Chondrocyte (in vitro differentiated cells): ENCODE measurements around the gene CALN1. TPM values are rescaled to one million over a fixed set of nuclear protein-coding genes. Genes with fewer than 3 reads are reported as not detected.

Experiments
- DNase-seq: peaks from one replicate; pipeline ENCODE4 v3.0.0; 2021; ENCODE audit warnings: mixed read lengths, low spot score
- H3K27ac Mint-ChIP-seq: one replicate; pipeline ENCODE4 v1.8.0; 2021; ENCODE audit warnings: mild to moderate bottlenecking, moderate library complexity, mixed read lengths; ENCODE audit not compliant: unreplicated experiment
- H3K27me3 Mint-ChIP-seq: 2 replicates; pipeline ENCODE4 v1.8.0; 2021; ENCODE audit warnings: low read depth, mixed read lengths
- H3K36me3 Mint-ChIP-seq: 2 replicates; pipeline ENCODE4 v1.8.0; 2021; ENCODE audit warnings: low read depth, mixed read lengths
- H3K4me1 Mint-ChIP-seq: 2 replicates; pipeline ENCODE4 v1.8.0; 2021; ENCODE audit warnings: low read depth, mild to moderate bottlenecking, mixed read lengths
- H3K4me3 Mint-ChIP-seq: one replicate; pipeline ENCODE4 v1.8.0; 2021; ENCODE audit warnings: mild to moderate bottlenecking, moderate library complexity, mixed read lengths; ENCODE audit not compliant: unreplicated experiment
- H3K9me3 Mint-ChIP-seq: 2 replicates; pipeline ENCODE4 v1.8.0; 2021; ENCODE audit warnings: low read depth, mixed read lengths
- CTCF ChIP-seq: fragments of 200-600 bp; sonication (generic); IDR thresholded peaks from 2 replicates; pipeline ENCODE4 v1.5.0; 2021; ENCODE audit warnings: antibody characterized with exemption, mild to moderate bottlenecking, moderate library complexity
- total RNA-seq: library from RNA; stranded (reverse); gene quantifications from 3 replicates; pipeline ENCODE4 v1.2.1, GENCODE V29; 2021

CALN1 gene
- total RNA-seq, 1 donor from 2014 or later: not detected

DNA sequence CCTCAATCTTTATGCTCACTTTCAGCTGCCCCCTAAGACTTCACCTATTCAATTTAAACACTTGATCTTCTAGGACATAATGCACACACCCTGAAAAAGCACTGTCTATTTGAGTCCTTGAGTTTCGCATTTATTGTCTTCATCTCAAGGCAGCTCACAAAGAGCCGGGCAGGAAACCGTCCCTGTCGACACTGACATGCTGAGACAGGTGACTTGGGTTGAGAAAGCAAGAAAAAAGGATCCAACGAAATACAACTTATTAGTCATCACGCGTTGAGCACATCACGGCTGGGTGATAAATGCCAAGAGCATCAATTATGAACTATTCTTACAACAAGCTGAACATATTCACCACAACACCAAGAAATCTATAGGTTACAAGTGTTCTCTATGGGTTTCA is 91.1 kb downstream of the CALN1 start:
- Mint-ChIP-seq H3K27me3 (peaks cover 20% of the 10 kb centered on the region), H3K4me1 (no peaks in the 10 kb centered on the region), H3K9me3 (peaks cover 5% of the 10 kb centered on the region), H3K27ac (no peak overlapping the region), H3K36me3 (no peaks in the 10 kb centered on the region), H3K4me3 (no peak overlapping the region)
- TF ChIP-seq CTCF: no peak
- no peak for DNase-seq

DNA sequence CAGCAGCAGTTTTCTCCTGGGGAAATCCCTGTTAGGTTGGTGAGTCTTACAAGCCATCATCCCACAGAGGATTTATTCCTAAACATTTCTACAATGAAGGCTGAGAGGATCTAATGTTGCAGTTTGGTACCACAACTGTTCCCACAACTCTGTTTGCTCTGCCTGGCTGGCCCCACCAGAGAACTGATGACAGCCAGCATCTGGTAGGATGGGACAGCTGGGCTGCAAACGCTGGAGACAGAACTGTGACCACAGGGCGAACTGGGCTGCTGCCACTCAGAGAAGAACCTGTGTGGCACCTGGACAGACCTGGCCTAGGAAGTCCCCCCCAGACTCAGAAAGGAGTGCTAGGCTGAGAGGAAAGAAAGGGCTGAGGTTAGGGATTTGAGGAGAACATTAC is 94.8 kb downstream of the CALN1 start:
- Mint-ChIP-seq H3K36me3 (no peaks in the 10 kb centered on the region), H3K4me3 (no peak overlapping the region), H3K27ac (no peak overlapping the region), H3K4me1 (no peaks in the 10 kb centered on the region), H3K27me3 (peaks cover 19% of the 10 kb centered on the region), H3K9me3 (peaks cover 5% of the 10 kb centered on the region)
- TF ChIP-seq CTCF: no peak
- no peak for DNase-seq

DNA sequence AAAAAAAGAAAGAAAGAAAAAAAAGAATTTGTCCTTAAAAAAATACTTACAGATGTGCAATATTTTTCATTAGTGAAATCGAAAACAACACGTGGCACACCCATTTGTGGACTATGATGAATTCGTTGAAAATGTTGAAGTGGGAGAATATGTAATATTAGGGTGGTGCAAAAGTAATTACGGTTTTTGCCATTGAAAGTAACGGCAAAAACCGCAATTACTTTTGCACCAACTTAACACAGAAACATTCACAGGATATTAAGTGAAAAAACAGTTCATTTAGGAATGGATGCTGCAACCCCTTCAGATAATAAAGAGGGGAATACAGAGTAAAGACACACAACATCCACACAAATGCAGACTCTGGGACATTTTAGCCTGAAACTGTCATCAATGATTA is 96.0 kb downstream of the CALN1 start:
- Mint-ChIP-seq H3K27me3 (peaks cover 18% of the 10 kb centered on the region), H3K36me3 (no peaks in the 10 kb centered on the region), H3K4me1 (no peaks in the 10 kb centered on the region), H3K4me3 (no peak overlapping the region), H3K9me3 (peaks cover 5% of the 10 kb centered on the region), H3K27ac (no peak overlapping the region)
- no peak for DNase-seq
- no peak for TF ChIP-seq CTCF

DNA sequence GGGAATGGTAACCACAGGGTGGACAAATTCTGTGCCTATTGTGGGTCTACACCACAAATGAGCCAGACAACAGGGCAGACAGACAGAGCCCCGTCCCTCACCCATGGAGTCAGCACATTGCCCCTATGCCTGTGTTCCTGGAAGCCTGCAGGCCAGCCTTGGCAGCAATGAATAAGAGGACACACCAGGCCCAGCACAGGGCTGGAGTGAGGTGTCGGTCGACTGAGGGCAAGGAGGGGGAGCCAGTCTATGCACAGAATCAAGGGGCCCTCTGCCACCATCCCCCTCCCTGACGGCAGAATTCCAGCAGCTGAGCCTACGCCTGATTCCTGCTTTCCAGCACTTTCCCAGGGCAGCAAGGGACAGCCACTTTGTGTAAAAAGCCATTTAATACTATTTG is 98.2 kb downstream of the CALN1 start:
- peaks cover 17% of the 10 kb centered on the region for H3K27me3 Mint-ChIP-seq
- peaks cover 2% of the 10 kb centered on the region for H3K9me3 Mint-ChIP-seq
- DNase-seq: no peak
- no peaks in the 10 kb centered on the region for H3K4me1 Mint-ChIP-seq
- no peak overlapping the region for H3K4me3 Mint-ChIP-seq
- TF ChIP-seq CTCF: no peak
- H3K36me3 Mint-ChIP-seq: no peaks in the 10 kb centered on the region
- no peak overlapping the region for H3K27ac Mint-ChIP-seq

- Mint-ChIP-seq H3K27me3 (peaks cover 19% of the 10 kb centered on the region), H3K4me1 (no peaks in the 10 kb centered on the region)
- no peak for DNase-seq
Measured at GRCh38 chr7:72310301-72310700, 101.8 kb downstream of the CALN1 start.

More at GRCh38 chr7:72310301-72310700, 101.8 kb downstream of the CALN1 start:
- peaks cover 2% of the 10 kb centered on the region for H3K9me3 Mint-ChIP-seq
- H3K27ac Mint-ChIP-seq: no peak overlapping the region
- H3K36me3 Mint-ChIP-seq: no peaks in the 10 kb centered on the region
- TF ChIP-seq CTCF: no peak
- no peak overlapping the region for H3K4me3 Mint-ChIP-seq
